HFFc6 (cell line): ENCODE measurements around the gene SIRPG. TPM values are rescaled to one million over a fixed set of nuclear protein-coding genes. Genes with fewer than 3 reads are reported as not detected.

Experiments
- DNase-seq: peaks from one replicate; pipeline ENCODE4 v3.0.0-alpha.2; 2018
- H3K27ac Mint-ChIP-seq: 2 replicates; pipeline ENCODE4 v1.8.0; 2020; ENCODE audit warnings: mild to moderate bottlenecking, mixed read lengths
- H3K27me3 Mint-ChIP-seq: 2 replicates; pipeline ENCODE4 v1.8.0; 2021; ENCODE audit warnings: mild to moderate bottlenecking, moderate library complexity, mixed read lengths; ENCODE audit not compliant: insufficient read depth
- H3K36me3 Mint-ChIP-seq: 2 replicates; pipeline ENCODE4 v1.8.0; 2021; ENCODE audit warnings: low read depth, mixed read lengths
- H3K4me1 Mint-ChIP-seq: 2 replicates; pipeline ENCODE4 v1.8.0; 2020; ENCODE audit warnings: low read depth, mixed read lengths
- H3K4me3 Mint-ChIP-seq: 2 replicates; pipeline ENCODE4 v1.8.0; 2020; ENCODE audit warnings: mild to moderate bottlenecking, moderate library complexity, mixed read lengths
- H3K9me3 Mint-ChIP-seq: 2 replicates; pipeline ENCODE4 v1.8.0; 2020; ENCODE audit warnings: mild to moderate bottlenecking, mixed read lengths
- total RNA-seq, 6 experiments: library from RNA; stranded (reverse); fragmentation: NEBNext Ultra II Directional; extraction: Animal tissue kit (Norgen Biotek cat#: 25700); gene quantifications; 2 replicates in 1 of 6; 3 replicates in 5 of 6; pipeline ENCODE4 v1.2.3, GENCODE V29; 2021
- TF ChIP-seq, protein P1 (sequence below): fragments of 200-600 bp; sonication (generic); IDR thresholded peaks from 2 replicates; pipeline ENCODE4 v1.5.0; 2021; ENCODE audit warnings: antibody characterized with exemption, mild to moderate bottlenecking

SIRPG gene
- total RNA-seq, 6 experiments from 2014 or later = not detected

DNA sequence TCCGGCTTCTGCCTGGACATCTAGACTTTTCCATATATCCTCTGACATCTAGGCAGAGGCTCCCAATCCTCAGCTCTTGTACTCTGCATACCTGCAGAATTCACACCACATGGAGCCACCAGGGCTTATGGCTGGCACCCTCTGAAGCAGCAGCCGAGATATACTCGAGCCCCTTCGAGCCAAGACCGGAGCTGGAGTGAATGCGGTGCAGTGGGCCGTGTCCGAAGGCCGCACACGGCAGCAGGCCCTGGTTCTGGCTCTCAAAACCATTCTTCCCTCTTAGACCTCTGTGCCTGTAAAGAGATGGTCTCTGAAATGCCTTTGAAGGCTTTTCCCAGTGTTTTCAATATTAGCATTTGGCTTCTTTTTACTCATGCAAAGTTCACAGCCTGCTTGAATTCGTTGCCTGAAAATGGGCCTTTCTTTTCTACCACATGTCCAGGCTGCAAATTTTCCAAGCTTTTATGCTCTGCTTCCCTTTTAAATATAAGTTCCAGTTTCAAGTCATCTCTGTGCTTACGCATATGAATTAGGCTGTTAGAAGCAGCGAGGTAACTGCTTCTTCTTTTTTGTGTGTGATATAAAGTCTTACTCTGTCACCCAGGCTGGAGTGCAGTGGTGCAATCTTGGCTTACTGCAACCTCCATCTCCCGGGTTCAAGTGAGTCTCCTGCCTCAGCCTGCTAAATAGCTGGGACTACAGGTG, 33.9 kb downstream of the SIRPG start:
- Mint-ChIP-seq H3K27ac (no peak overlapping the region), H3K36me3 (no peaks in the 10 kb centered on the region), H3K27me3 (peaks cover 43% of the 10 kb centered on the region), H3K4me3 (no peak overlapping the region), H3K4me1 (peaks cover 8% of the 10 kb centered on the region), H3K9me3 (peaks cover 5% of the 10 kb centered on the region; the same call in 1 of the 2 replicates)
- TF ChIP-seq, protein P1, sequence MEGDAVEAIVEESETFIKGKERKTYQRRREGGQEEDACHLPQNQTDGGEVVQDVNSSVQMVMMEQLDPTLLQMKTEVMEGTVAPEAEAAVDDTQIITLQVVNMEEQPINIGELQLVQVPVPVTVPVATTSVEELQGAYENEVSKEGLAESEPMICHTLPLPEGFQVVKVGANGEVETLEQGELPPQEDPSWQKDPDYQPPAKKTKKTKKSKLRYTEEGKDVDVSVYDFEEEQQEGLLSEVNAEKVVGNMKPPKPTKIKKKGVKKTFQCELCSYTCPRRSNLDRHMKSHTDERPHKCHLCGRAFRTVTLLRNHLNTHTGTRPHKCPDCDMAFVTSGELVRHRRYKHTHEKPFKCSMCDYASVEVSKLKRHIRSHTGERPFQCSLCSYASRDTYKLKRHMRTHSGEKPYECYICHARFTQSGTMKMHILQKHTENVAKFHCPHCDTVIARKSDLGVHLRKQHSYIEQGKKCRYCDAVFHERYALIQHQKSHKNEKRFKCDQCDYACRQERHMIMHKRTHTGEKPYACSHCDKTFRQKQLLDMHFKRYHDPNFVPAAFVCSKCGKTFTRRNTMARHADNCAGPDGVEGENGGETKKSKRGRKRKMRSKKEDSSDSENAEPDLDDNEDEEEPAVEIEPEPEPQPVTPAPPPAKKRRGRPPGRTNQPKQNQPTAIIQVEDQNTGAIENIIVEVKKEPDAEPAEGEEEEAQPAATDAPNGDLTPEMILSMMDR = no peak
- DNase-seq = no peak

DNA sequence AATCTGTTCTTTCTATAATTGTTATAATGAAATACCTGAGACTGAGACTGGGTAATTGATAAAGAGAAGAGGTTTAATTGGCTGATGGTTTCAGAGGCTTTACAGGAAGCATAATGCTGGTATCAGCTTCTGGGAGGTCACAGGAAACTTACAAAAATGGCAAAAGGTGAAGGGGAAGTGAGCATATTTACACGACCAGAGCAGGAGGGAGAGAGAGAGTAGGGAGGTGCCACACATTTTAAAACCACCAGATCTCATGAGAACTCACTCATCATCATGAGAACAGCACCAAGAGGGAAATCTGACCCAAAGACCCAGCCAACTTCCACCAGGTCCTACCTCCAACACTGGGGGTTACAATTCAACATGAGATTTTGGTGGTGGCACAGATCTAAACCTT, 35.1 kb downstream of the SIRPG start:
- DNase-seq = no peak
- Mint-ChIP-seq H3K4me1 (peaks cover 8% of the 10 kb centered on the region), H3K4me3 (no peak overlapping the region), H3K27ac (no peak overlapping the region), H3K36me3 (no peaks in the 10 kb centered on the region), H3K27me3 (peaks cover 31% of the 10 kb centered on the region), H3K9me3 (peaks cover 6% of the 10 kb centered on the region; the same call in 1 of the 2 replicates)
- TF ChIP-seq, protein P1 = no peak

DNA sequence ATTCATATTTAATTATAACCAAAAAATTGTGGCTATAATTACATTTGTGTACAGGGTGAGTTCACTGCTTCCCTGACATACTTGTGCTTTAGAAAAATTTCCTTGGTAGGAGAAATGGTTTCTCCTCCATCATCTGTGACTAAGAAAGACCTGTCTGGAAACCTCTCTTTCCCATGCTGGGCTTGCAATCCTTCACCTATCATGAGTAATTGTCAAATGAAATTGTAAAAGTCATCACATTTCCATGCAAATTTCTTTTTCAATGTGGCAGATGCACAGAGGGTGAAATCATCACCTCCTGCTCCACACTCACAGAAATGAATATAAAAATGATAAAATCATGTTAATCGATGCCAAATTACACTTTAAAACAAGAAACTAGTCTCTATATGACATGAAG, 36.3 kb downstream of the SIRPG start:
- Mint-ChIP-seq H3K27me3 (peaks cover 24% of the 10 kb centered on the region), H3K36me3 (no peaks in the 10 kb centered on the region), H3K4me3 (no peak overlapping the region), H3K27ac (no peak overlapping the region), H3K4me1 (peaks cover 8% of the 10 kb centered on the region), H3K9me3 (peaks cover 6% of the 10 kb centered on the region; the same call in 1 of the 2 replicates)
- DNase-seq = no peak
- TF ChIP-seq, protein P1 = no peak

DNA sequence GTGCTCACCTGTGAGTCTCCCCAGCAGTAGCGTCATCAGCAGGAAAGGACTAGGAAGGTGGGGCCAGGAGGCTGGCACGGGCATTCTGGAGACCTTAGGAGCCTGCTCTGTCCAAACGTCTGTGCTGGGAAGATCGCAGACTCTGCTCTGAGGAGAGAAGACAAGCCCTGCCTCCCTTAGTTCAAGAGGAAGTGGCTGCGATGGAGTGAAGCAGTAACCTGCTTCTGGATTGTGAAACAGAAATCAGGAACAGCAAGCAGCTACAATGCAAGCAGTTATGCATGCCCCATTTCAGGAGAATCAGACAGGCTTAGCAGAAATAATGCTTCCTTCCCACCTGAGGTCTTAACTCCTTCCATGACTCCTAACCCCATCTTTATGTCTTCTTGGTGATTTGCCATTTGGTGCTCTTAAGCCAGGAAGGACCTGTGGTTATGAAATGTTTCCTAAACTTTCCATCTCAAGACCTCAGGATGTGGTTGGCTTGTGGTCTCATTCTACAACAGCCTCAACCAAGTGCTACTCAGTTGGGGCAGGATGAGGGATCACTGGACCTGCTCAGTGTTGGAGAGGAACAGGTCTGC, 37.6 kb downstream of the SIRPG start, which contains the start of gene SIRPB1:
SIRPB1 (minus strand) TSS at position 149 of the 584 bp plus-strand sequence; CDS start at position 84, 65 bp downstream.
- H3K27ac Mint-ChIP-seq = no peak within 1 kb of the TSS
- TF ChIP-seq, protein P1 = no peak
- H3K4me3 Mint-ChIP-seq = no peak within 1 kb of the TSS
- H3K9me3 Mint-ChIP-seq = peaks cover 6% of the 10 kb centered on the region; the same call in 1 of the 2 replicates
- no peaks in the 10 kb centered on the region for H3K36me3 Mint-ChIP-seq
- H3K4me1 Mint-ChIP-seq = peaks cover 8% of the 10 kb centered on the region
- peaks cover 17% of the 10 kb centered on the region for H3K27me3 Mint-ChIP-seq
- DNase-seq = no peak

DNA sequence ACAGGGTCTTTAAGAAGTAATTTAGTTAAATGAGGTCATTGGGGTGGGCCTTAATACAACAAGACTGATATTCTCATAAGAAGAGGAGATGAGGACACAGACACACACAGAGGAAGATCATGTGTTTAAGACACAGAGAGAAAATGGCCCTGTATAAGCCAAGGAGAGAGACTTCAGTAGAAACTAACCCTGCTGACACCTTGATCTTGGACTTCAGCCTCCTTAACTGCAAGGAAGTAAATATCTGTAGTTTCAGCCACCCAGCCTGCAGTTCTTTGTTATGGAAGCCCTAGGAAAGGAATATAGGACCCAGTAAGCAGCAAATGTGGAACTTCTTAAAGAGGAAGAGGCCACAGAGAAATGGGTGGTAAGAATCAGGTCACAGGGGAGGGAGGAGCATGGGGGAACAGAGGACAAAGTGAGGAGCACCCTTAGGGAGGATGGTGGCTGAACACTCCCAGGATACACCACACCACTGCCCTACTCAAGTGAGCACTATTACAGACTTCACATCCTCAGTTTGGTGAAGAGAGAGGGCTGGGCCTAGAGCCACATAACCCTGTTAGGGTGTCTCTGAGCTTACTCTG, 38.5 kb downstream of the SIRPG start:
- no peak overlapping the region for H3K4me3 Mint-ChIP-seq
- TF ChIP-seq, protein P1 = no peak
- no peak overlapping the region for H3K27ac Mint-ChIP-seq
- no peaks in the 10 kb centered on the region for H3K36me3 Mint-ChIP-seq
- no peak for DNase-seq
- peaks cover under 1% of the 10 kb centered on the region; the same call in 1 of the 2 replicates for H3K4me1 Mint-ChIP-seq
- peaks cover 6% of the 10 kb centered on the region; the same call in 1 of the 2 replicates for H3K9me3 Mint-ChIP-seq
- peaks cover 20% of the 10 kb centered on the region for H3K27me3 Mint-ChIP-seq
